GM12864 (cell line): ENCODE data around the gene TAB2.

ENCODE experiments used
- DNase-seq: peaks from one replicate; pipeline ENCODE4 v3.0.0-alpha.2; 2011; ENCODE audit warnings: low read depth
- H3K4me3 ChIP-seq: 2 replicates; pipeline ENCODE4 v1.5.1; 2011; ENCODE audit warnings: mild to moderate bottlenecking, low read depth, low read length, control low read depth
- TF ChIP-seq, protein P1 (sequence below): IDR thresholded peaks from 2 replicates; pipeline ENCODE4 v1.5.1; 2011; ENCODE audit warnings: low read depth, mild to moderate bottlenecking, moderate library complexity, low read length, control low read depth, inconsistent platforms; ENCODE audit errors: missing control alignments

Gene TAB2

DNA sequence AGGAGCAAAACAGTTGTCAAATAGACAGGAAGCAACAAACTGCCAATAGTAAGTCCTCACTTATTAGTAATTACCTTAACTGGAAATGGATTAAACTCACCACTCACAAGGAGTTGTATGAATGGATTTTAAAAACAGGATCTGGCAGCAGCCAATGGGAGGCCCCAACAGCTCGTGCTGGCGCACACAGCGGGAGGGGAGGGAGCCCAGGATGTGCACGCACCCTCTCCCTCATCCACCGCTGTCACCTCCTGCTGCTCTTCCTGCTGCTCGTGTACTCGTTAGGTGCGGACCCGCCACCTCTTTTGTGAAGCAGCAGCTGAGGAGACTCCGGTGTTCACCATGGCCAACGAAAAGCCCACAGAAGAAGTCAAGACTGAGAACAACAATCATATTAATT, 82.5 kb downstream of the TAB2 start, which contains the start of gene SUMO4:
SUMO4 (plus strand) TSS at position 213 of the 400 bp plus-strand sequence; CDS start at position 343, 130 bp downstream.
- TF ChIP-seq, protein P1, sequence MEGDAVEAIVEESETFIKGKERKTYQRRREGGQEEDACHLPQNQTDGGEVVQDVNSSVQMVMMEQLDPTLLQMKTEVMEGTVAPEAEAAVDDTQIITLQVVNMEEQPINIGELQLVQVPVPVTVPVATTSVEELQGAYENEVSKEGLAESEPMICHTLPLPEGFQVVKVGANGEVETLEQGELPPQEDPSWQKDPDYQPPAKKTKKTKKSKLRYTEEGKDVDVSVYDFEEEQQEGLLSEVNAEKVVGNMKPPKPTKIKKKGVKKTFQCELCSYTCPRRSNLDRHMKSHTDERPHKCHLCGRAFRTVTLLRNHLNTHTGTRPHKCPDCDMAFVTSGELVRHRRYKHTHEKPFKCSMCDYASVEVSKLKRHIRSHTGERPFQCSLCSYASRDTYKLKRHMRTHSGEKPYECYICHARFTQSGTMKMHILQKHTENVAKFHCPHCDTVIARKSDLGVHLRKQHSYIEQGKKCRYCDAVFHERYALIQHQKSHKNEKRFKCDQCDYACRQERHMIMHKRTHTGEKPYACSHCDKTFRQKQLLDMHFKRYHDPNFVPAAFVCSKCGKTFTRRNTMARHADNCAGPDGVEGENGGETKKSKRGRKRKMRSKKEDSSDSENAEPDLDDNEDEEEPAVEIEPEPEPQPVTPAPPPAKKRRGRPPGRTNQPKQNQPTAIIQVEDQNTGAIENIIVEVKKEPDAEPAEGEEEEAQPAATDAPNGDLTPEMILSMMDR = no peak
- no peak within 1 kb of the TSS for H3K4me3 ChIP-seq
- no peak for DNase-seq

DNA sequence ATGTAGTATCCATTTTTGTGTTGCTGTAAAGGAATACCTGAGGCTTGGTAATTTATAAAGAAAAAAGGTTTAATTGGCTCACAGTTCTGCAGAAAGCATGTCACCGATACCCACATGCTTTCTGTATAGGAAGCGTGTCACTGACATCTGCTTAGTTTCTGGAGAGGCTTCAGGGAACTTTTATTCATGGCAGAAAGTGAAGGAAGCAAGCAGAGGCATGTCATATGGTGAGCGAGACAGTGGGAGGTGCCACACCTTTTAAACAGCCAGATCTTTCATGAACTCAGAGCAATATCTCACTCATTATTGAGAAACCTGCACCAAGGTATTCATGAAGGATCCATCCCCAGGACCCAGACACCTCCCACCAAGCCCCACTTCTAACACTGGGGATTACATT, 86.0 kb downstream of the TAB2 start:
- DNase-seq = no peak
- TF ChIP-seq, protein P1 = no peak
- H3K4me3 ChIP-seq = no peak overlapping the region

DNA sequence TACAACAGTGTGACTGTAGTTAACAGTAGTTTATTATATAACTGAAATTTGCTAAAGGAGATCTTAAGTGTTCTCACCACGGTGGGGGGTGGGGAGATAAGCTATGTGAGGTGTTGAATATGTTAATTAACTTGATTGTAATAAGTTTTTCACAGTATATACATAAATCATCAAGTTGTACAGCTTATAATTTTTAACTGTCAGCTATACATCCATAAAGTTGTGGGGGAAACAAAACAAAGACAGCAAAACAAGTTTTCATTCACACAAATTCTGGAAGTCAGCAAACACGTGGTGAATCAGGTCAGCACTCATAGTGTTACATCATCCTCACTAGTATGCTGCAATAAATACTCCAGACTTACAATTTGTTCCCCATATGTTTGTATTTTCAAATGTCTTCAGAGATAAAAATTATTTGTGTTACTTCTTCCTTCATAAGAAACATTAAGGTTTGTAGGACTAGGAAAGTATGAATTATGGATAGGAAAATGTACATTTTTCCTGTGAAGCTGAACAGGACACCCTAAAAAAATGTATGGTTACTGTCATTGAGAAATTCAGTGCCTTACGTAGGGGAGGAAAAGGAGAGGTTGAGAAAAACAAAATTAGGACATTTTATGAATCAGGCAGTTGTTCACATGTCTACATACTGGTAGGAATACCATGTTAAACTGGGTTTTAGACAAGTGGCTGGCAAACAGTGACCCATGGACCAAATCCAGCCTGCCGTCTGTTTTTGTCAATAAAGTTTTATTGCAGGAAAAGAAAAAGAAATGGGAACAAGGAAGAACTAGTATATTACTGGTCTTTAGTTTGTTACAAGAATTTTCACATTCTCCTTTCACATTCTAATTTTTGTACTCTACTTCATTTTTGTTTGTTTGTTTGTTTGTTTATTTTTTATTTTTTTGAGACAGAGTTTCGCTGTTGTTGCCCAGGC, 88.6 kb downstream of the TAB2 start:
- no peak overlapping the region for H3K4me3 ChIP-seq
- TF ChIP-seq, protein P1 = no peak
- DNase-seq = no peak

DNA sequence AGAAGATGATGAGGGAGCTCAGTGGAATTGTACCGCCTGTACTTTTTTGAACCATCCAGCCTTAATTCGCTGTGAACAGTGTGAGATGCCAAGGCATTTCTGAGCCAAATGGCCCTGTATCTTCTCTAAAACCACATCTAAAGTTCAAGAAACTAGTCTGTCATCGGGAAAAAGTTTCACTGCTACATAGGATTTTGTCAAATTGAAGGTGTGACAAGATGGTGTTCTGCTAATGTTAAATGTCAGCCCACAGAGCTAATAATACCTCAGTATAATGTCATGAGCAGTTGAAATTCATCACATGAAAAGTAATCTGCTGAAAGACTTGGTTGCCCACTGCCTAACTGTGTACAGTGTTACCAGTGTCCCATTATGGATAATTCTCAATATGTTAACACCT, 92.1 kb downstream of the TAB2 start:
- DNase-seq = no peak
- no peak overlapping the region for H3K4me3 ChIP-seq
- TF ChIP-seq, protein P1 = no peak

DNA sequence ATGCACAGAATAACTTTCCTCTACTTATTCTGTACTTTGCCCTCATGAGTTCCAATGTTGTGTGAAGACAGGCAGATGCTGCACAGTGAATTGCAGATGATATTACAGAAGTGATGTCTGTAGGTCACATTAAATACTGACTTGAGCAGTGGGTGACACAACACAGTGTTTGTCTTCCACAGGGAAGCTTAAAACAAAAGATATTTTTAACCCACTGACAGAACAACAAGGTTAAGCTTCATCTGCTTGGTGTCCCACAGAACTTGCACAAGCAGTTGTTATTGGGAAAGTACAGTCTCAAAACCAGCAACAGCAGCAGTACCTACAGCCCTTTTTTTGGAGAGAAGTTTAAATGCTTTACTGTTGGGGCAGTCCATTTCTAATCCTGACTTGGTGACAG, 93.0 kb downstream of the TAB2 start:
- no peak for DNase-seq
- no peak overlapping the region for H3K4me3 ChIP-seq
- TF ChIP-seq, protein P1 = no peak

DNA sequence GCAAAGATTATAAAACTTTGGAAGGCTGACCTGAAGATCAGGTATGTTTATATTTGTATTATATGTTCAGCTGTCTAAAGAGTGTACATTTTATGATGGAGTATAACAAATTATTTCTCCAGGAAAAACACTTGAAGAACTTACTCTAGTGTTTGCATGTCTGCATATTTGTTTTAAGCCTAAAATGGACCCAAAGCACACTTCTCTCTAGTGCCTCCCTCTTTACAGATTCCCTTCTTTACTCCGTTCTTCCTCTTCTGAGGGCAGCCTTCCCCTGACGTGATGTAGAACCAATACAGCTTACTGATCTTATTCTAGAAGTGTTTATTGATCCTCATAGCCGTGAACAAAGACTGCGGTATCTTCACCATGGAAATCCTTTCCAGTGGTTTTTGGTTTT, 96.5 kb downstream of the TAB2 start:
- TF ChIP-seq, protein P1 = no peak
- DNase-seq = no peak
- H3K4me3 ChIP-seq = no peak overlapping the region
